Activated CD8-positive, alpha-beta memory T cell treated with anti-CD3 and anti-CD28 coated beads, Interleukin-2, amount 10 ng/mL, durations not matched to agents 7 days and 5 days (primary cell): Measurements from ENCODE around the gene SPC25. TPM values are rescaled to one million over a fixed set of nuclear protein-coding genes. Genes with fewer than 3 reads are reported as not detected.
"Not testable (repeated sequence)": the region's sequence is repeated elsewhere in the genome, so short reads cannot be mapped to it uniquely, and the experiment has no call there.

ENCODE experiments used
- ATAC-seq: fragments of 150-1000 bp; cut with Tn5 transposase; one replicate; pipeline ENCODE4 v1.10.0; 2021; ENCODE audit warnings: moderate library complexity
- CTCF ChIA-PET: fragments of 350-600 bp; sonication (Branson Sonifier 250); formaldehyde crosslinking; loops from one replicate; lab custom pipeline; 2021; ENCODE audit warnings: antibody characterized with exemption; lab: Charles Lee
- DNase-seq: peaks from one replicate; pipeline ENCODE4 v3.0.0-alpha.2; 2020
- H3K27ac Mint-ChIP-seq: one replicate; pipeline ENCODE4 v1.8.0; 2021; ENCODE audit warnings: mild to moderate bottlenecking, mixed read lengths
- H3K27me3 Mint-ChIP-seq: one replicate; pipeline ENCODE4 v1.8.0; 2021; ENCODE audit warnings: mixed read lengths
- H3K36me3 Mint-ChIP-seq: one replicate; pipeline ENCODE4 v1.8.0; 2021; ENCODE audit warnings: mild to moderate bottlenecking, mixed read lengths
- H3K4me1 Mint-ChIP-seq: one replicate; pipeline ENCODE4 v1.8.0; 2021; ENCODE audit warnings: mixed read lengths
- H3K4me3 Mint-ChIP-seq: one replicate; pipeline ENCODE4 v1.8.0; 2021; ENCODE audit warnings: mild to moderate bottlenecking, moderate library complexity, mixed read lengths
- H3K9me3 Mint-ChIP-seq: one replicate; pipeline ENCODE4 v1.8.0; 2022; ENCODE audit warnings: low read depth, mixed read lengths
- total RNA-seq, 2 experiments: library from RNA; stranded (reverse); gene quantifications; one replicate each; pipeline ENCODE4 v1.2.3, GENCODE V29; 2021

The SPC25 gene
- 10 to 100 TPM; 40.1 to 42.1 TPM for total RNA-seq

DNA sequence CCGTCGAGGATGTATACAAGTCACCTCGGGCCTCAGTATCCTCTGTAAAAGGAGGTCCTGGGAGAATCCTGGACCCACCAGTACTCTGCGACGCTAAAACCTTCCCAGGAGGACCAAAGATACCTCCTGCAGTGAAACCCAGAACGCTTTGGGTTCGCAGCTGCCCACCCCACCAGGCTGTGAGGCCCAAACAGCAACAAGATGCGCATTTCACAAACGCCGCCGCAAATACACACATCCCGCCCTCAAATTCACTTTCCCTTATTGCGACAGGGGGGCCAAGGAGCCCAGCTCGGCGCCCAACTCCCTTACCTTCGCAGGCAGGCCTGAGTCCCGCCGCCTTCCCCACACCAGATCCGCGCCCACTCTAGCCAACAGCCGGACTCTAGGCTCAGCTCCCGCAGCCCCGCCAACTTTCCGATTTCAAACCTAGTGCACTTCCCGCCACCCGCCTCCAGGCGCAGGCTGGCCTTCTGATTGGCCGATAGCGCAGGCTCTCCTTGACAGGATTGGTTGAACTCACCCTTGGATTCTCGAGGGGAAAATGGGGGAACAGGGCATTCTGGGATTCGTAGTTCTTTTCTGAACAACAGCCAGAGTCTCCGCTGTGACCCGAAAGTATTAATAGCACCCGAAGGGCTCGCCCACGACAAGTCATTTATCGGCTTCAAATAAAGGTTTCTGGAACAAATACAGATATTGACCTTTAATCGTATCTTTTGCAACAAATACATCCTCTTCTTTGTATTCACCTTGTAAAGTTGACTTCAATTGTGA lies at the start of gene SPC25:
Gene SPC25 (minus strand): TSS at position 425 of the 777 bp plus-strand sequence. CDS start 911 bp downstream, outside the sequence.
- peak within 1 kb of the TSS; percentile 90 for H3K27ac Mint-ChIP-seq
- peaks cover 22% of the 10 kb centered on the region for H3K27me3 Mint-ChIP-seq
- H3K4me3 Mint-ChIP-seq, result peak within 1 kb of the TSS; percentile 92
- ATAC-seq (peak; percentile 100), DNase-seq (peak; percentile 96)
- peaks cover 25% of the 10 kb centered on the region for H3K36me3 Mint-ChIP-seq
- CTCF ChIA-PET, result interaction anchor here (0.6 kb wide), 1 partner anchor 88 kb away, joined by 3 read pairs; no protein-coding TSS in a partner anchor
- peaks cover 26% of the 10 kb centered on the region for H3K4me1 Mint-ChIP-seq
- no peaks in the 10 kb centered on the region for H3K9me3 Mint-ChIP-seq

DNA sequence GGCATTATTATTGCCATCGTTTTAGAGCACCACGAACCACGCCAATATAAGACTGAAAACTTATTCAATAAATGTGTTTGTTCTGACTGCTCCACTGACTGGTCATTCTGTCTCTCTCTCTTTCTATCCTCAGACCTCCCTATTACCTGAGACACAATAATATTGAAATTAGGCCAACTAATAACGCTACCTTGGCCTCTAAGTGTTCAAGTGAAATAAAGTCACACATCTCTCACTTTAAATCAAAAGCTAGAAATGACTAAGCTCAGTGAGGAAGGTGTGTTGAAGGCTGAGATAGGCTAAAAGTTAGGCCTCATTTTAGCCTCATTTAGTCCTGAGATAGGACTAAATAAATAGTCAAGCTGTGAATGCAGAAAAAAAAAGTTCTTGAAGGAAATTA lies 49.7 kb upstream of the SPC25 start:
- CTCF ChIA-PET, result interaction anchor here (1.7 kb wide), 1 partner anchor 170 kb away, joined by 4 read pairs; no protein-coding TSS in a partner anchor
- H3K4me3 Mint-ChIP-seq, result no peak overlapping the region
- peaks cover 7% of the 10 kb centered on the region for H3K4me1 Mint-ChIP-seq

GRCh38 chr2:168939061-168939460 lies 48.8 kb upstream of the SPC25 start:
- H3K27ac Mint-ChIP-seq, result no peak overlapping the region
- H3K9me3 Mint-ChIP-seq, result no peaks in the 10 kb centered on the region
- no peak for ATAC-seq
- no peaks in the 10 kb centered on the region for H3K36me3 Mint-ChIP-seq
- H3K4me1 Mint-ChIP-seq, result peaks cover 7% of the 10 kb centered on the region
- peaks cover 9% of the 10 kb centered on the region for H3K27me3 Mint-ChIP-seq
- CTCF ChIA-PET, result no interaction called here
- H3K4me3 Mint-ChIP-seq, result no peak overlapping the region
- no peak for DNase-seq

More for the DNA sequence above, 49.7 kb upstream of the SPC25 start:
- ATAC-seq, result peak; percentile 36
- Mint-ChIP-seq H3K9me3 (no peaks in the 10 kb centered on the region), H3K36me3 (no peaks in the 10 kb centered on the region), H3K27me3 (peaks cover 17% of the 10 kb centered on the region), H3K27ac (no peak overlapping the region)
- DNase-seq, result no peak

- no peak overlapping the region for H3K27ac Mint-ChIP-seq
- no peaks in the 10 kb centered on the region for H3K9me3 Mint-ChIP-seq
- CTCF ChIA-PET, result interaction anchor here (1.5 kb wide), 1 partner anchor 21 kb away, joined by 3 read pairs; no protein-coding TSS in a partner anchor
- ATAC-seq, result no peak
- no peak overlapping the region for H3K4me3 Mint-ChIP-seq
- no peaks in the 10 kb centered on the region for H3K36me3 Mint-ChIP-seq
- H3K4me1 Mint-ChIP-seq, result peaks cover 7% of the 10 kb centered on the region
- peaks cover 17% of the 10 kb centered on the region for H3K27me3 Mint-ChIP-seq
- DNase-seq, result no peak
These were observed 45.8 kb upstream of the SPC25 start for GRCh38 chr2:168935810-168936581.

DNA sequence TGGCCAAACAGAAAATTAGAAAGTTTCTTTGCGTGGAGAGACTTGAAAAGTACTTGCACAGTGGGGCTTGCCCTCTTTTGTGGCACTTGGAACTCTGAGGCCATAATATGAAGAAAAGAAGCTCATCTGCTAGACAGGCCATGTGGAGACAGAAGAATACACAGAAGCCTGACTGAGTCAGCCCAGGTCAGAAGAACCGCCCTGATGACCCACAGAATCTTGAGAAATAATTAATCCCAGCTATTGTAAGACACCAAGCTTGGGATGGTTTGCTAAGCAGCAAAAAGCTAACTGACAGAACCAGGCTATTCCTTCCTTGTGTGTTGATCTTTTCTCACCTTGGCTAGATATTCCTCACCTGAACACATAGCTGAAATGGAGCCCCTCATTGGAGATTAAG lies 44.6 kb upstream of the SPC25 start:
- ATAC-seq (no peak), DNase-seq (no peak)
- Mint-ChIP-seq H3K9me3 (no peaks in the 10 kb centered on the region), H3K4me1 (peaks cover under 1% of the 10 kb centered on the region), H3K4me3 (no peak overlapping the region), H3K36me3 (no peaks in the 10 kb centered on the region), H3K27ac (no peak overlapping the region), H3K27me3 (peaks cover 27% of the 10 kb centered on the region)
- CTCF ChIA-PET, result no interaction called here

GRCh38 chr2:168932174-168932573 lies 41.9 kb upstream of the SPC25 start:
- H3K4me1 Mint-ChIP-seq, H3K4me3 Mint-ChIP-seq, CTCF ChIA-PET, H3K36me3 Mint-ChIP-seq, H3K27ac Mint-ChIP-seq, ATAC-seq, H3K9me3 Mint-ChIP-seq, DNase-seq: not testable (repeated sequence)
- H3K27me3 Mint-ChIP-seq, result peaks cover 39% of the 10 kb centered on the region

DNA sequence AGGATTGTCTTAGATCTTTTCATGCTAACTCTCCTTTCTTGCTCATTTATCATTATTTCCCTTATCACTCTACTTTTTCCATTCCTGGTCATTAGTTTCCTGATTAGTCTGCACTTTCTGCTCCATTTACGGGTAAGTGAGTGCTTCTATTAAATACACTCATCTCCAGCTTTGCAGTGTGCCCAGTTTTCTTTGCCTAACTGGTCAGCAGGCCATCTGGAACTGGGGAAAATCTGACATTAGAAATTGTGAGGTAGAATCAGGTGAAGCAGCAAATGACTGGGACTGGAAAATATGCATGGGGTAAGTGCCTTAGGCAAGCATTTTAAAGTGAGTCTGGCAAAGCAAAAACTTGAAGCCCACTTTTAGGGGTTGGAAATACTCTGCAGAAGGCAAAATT lies 40.0 kb upstream of the SPC25 start:
- H3K36me3 Mint-ChIP-seq, result no peaks in the 10 kb centered on the region
- no peak overlapping the region for H3K27ac Mint-ChIP-seq
- H3K4me1 Mint-ChIP-seq, result no peaks in the 10 kb centered on the region
- H3K4me3 Mint-ChIP-seq, result no peak overlapping the region
- ATAC-seq (no peak), DNase-seq (no peak)
- CTCF ChIA-PET, result interaction anchor here (0.7 kb wide), 1 partner anchor 9 kb away, joined by 3 read pairs; no protein-coding TSS in a partner anchor
- H3K27me3 Mint-ChIP-seq, result peaks cover 52% of the 10 kb centered on the region
- H3K9me3 Mint-ChIP-seq, result no peaks in the 10 kb centered on the region

DNA sequence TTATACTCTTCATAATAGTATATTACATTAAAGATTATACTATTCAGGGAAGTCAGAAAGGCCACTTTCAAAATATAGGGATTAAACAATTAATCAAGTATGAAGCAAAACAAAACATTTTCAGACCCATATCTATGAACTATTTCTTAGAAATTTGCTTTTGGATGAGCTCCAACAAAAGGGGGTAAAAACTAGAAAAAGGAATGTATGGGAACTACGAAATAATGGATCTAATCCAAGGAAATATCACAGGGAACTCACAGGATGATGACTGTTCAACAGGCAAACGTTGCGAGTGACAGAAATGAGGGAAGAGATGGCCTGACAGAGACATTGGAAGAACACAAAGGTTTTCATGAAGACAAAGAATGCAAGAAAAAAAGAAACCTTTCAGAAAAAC lies 38.8 kb upstream of the SPC25 start:
- Mint-ChIP-seq H3K27me3 (peaks cover 57% of the 10 kb centered on the region), H3K4me1 (no peaks in the 10 kb centered on the region), H3K9me3 (no peaks in the 10 kb centered on the region), H3K27ac (no peak overlapping the region), H3K36me3 (no peaks in the 10 kb centered on the region), H3K4me3 (no peak overlapping the region)
- ATAC-seq (no peak), DNase-seq (no peak)
- CTCF ChIA-PET, result no interaction called here

GRCh38 chr2:168928113-168928831 lies 38.0 kb upstream of the SPC25 start:
- H3K4me1 Mint-ChIP-seq, result no peaks in the 10 kb centered on the region
- ATAC-seq (no peak), DNase-seq (no peak)
- peaks cover 59% of the 10 kb centered on the region for H3K27me3 Mint-ChIP-seq
- H3K9me3 Mint-ChIP-seq, result no peaks in the 10 kb centered on the region
- CTCF ChIA-PET, result no interaction called here
- H3K27ac Mint-ChIP-seq, result no peak overlapping the region
- no peaks in the 10 kb centered on the region for H3K36me3 Mint-ChIP-seq
- H3K4me3 Mint-ChIP-seq, result no peak overlapping the region

- no peaks in the 10 kb centered on the region for H3K36me3 Mint-ChIP-seq
- H3K4me3 Mint-ChIP-seq, result no peak overlapping the region
- no peaks in the 10 kb centered on the region for H3K4me1 Mint-ChIP-seq
- DNase-seq (no peak), ATAC-seq (no peak)
- CTCF ChIA-PET, result no interaction called here
- H3K27ac Mint-ChIP-seq, result no peak overlapping the region
- H3K27me3 Mint-ChIP-seq, result peaks cover 57% of the 10 kb centered on the region
- no peaks in the 10 kb centered on the region for H3K9me3 Mint-ChIP-seq
These were observed 36.6 kb upstream of the SPC25 start for GRCh38 chr2:168926621-168927386.

- DNase-seq (no peak), ATAC-seq (no peak)
- Mint-ChIP-seq H3K4me3 (no peak overlapping the region), H3K27ac (no peak overlapping the region), H3K4me1 (peaks cover 8% of the 10 kb centered on the region), H3K36me3 (no peaks in the 10 kb centered on the region), H3K9me3 (no peaks in the 10 kb centered on the region), H3K27me3 (peaks cover 34% of the 10 kb centered on the region)
- CTCF ChIA-PET, result interaction anchor here (0.9 to 1.8 kb wide), 8 partner anchors 9 to 574 kb away, joined by 3 to 15 read pairs (median 4); no protein-coding TSS in a partner anchor
These were observed 30.4 kb upstream of the SPC25 start for GRCh38 chr2:168920504-168921157.

GRCh38 chr2:168916331-168916675 lies 26.1 kb upstream of the SPC25 start:
- Mint-ChIP-seq H3K27me3 (peaks cover 51% of the 10 kb centered on the region), H3K9me3 (peaks cover 6% of the 10 kb centered on the region), H3K27ac (no peak overlapping the region), H3K36me3 (peaks cover 9% of the 10 kb centered on the region), H3K4me3 (no peak overlapping the region), H3K4me1 (peaks cover 14% of the 10 kb centered on the region)
- DNase-seq (no peak), ATAC-seq (no peak)
- CTCF ChIA-PET, result no interaction called here
